Activated CD8-positive, alpha-beta memory T cell treated with anti-CD3 and anti-CD28 coated beads, Interleukin-2, amount 10 ng/mL, durations not matched to agents 7 days and 5 days (primary cell): ENCODE data around the gene CTNNB1. TPM values are rescaled to one million over a fixed set of nuclear protein-coding genes. Genes with fewer than 3 reads are reported as not detected.

ENCODE experiments used
- ATAC-seq: fragments of 150-1000 bp; cut with Tn5 transposase; one replicate; pipeline ENCODE4 v1.10.0; 2021; ENCODE audit warnings: moderate library complexity
- CTCF ChIA-PET: fragments of 350-600 bp; sonication (Branson Sonifier 250); formaldehyde crosslinking; loops from one replicate; lab custom pipeline; 2021; ENCODE audit warnings: antibody characterized with exemption; lab: Charles Lee
- DNase-seq: peaks from one replicate; pipeline ENCODE4 v3.0.0-alpha.2; 2020
- H3K27ac Mint-ChIP-seq: one replicate; pipeline ENCODE4 v1.8.0; 2021; ENCODE audit warnings: mild to moderate bottlenecking, mixed read lengths
- H3K27me3 Mint-ChIP-seq: one replicate; pipeline ENCODE4 v1.8.0; 2021; ENCODE audit warnings: mixed read lengths
- H3K36me3 Mint-ChIP-seq: one replicate; pipeline ENCODE4 v1.8.0; 2021; ENCODE audit warnings: mild to moderate bottlenecking, mixed read lengths
- H3K4me1 Mint-ChIP-seq: one replicate; pipeline ENCODE4 v1.8.0; 2021; ENCODE audit warnings: mixed read lengths
- H3K4me3 Mint-ChIP-seq: one replicate; pipeline ENCODE4 v1.8.0; 2021; ENCODE audit warnings: mild to moderate bottlenecking, moderate library complexity, mixed read lengths
- H3K9me3 Mint-ChIP-seq: one replicate; pipeline ENCODE4 v1.8.0; 2022; ENCODE audit warnings: low read depth, mixed read lengths
- total RNA-seq, 2 experiments: library from RNA; stranded (reverse); gene quantifications; one replicate each; pipeline ENCODE4 v1.2.3, GENCODE V29; 2021

Gene CTNNB1
- 100 to 1,000 TPM; 116 to 214 TPM for total RNA-seq

- DNase-seq: peak; percentile 92
- Mint-ChIP-seq H3K36me3 (peaks cover 7% of the 10 kb centered on the region), H3K4me1 (peaks cover 33% of the 10 kb centered on the region), H3K27me3 (peaks cover 25% of the 10 kb centered on the region), H3K9me3 (no peaks in the 10 kb centered on the region), H3K4me3 (peak within 1 kb of the TSS; percentile 90), H3K27ac (peak within 1 kb of the TSS; percentile 89)
- CTCF ChIA-PET: interaction anchor here (1.0 to 1.2 kb wide), 2 partner anchors 8 to 11 kb away, joined by 3 to 8 read pairs; no protein-coding TSS in a partner anchor
- ATAC-seq: peak; percentile 86
These were observed at the start of gene CTNNB1 for GRCh38 chr3:41198950-41199865. Gene CTNNB1, plus strand, starts transcription at chr3:41199505. Its CDS starts 24,564 bp downstream, at chr3:41224069.

DNA sequence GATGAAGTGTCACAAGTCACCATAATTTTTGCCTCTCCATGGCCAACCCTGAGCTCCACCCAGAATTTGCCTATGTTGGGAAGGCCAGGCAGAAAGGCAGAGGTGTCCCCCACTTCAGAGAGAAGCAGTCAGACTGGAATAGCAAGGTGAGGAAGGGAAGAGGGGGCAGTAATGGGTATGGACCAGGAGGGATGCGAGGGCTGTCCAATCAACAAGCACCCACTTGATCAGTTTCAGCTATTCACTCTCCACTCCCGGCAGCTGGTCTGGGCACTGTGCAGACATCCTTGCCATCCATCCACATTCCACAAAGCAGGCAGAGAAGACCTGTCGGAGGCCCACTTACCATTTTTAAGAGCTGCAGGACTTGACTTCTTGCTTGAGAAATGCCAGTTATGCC is 43.5 kb upstream of the CTNNB1 start:
- H3K36me3 Mint-ChIP-seq: no peaks in the 10 kb centered on the region
- H3K27ac Mint-ChIP-seq: no peak overlapping the region
- peaks cover 2% of the 10 kb centered on the region for H3K9me3 Mint-ChIP-seq
- ATAC-seq (no peak), DNase-seq (no peak)
- CTCF ChIA-PET: no interaction called here
- H3K27me3 Mint-ChIP-seq: no peaks in the 10 kb centered on the region
- H3K4me1 Mint-ChIP-seq: peaks cover 9% of the 10 kb centered on the region
- H3K4me3 Mint-ChIP-seq: no peak overlapping the region

GRCh38 chr3:41158947-41159346 is 40.4 kb upstream of the CTNNB1 start:
- no peak for DNase-seq
- CTCF ChIA-PET: no interaction called here
- H3K4me3 Mint-ChIP-seq: no peak overlapping the region
- ATAC-seq: no peak
- H3K4me1 Mint-ChIP-seq: peaks cover 9% of the 10 kb centered on the region
- no peaks in the 10 kb centered on the region for H3K36me3 Mint-ChIP-seq
- H3K27me3 Mint-ChIP-seq: no peaks in the 10 kb centered on the region
- no peak overlapping the region for H3K27ac Mint-ChIP-seq
- peaks cover 2% of the 10 kb centered on the region for H3K9me3 Mint-ChIP-seq

DNA sequence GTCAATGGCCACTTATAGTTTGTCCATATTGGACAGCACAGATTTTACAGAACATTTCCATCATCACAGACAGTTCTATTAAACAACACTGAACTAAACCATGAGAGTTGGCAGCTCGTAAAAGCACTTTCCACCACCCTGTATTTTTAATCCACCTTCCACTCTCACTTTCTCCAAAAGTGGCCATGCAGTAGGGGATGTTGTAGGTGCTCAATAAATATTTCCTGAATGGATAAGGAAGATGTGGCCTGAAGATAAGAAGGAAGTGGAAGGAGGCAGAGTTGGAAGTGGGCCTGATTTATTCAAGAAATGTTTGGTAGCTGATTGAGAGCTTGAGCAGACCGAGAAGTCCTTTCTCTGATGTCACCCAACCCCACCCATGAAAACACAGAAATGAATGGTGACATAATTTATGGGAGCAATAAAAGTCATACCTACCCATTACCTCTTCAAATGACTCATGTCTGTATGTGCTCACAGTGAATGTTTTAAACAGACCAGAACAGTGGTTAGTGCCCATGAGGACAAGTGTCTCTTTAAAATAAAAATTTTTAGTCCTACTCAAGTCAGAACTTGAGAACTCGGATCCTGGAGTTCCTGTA is 39.6 kb upstream of the CTNNB1 start:
- no peak overlapping the region for H3K27ac Mint-ChIP-seq
- peaks cover 2% of the 10 kb centered on the region for H3K9me3 Mint-ChIP-seq
- CTCF ChIA-PET: no interaction called here
- no peak for ATAC-seq
- DNase-seq: no peak
- H3K4me1 Mint-ChIP-seq: peaks cover 9% of the 10 kb centered on the region
- H3K4me3 Mint-ChIP-seq: no peak overlapping the region
- no peaks in the 10 kb centered on the region for H3K36me3 Mint-ChIP-seq
- H3K27me3 Mint-ChIP-seq: no peaks in the 10 kb centered on the region

GRCh38 chr3:41162541-41162940 is 36.8 kb upstream of the CTNNB1 start:
- H3K27ac Mint-ChIP-seq: no peak overlapping the region
- H3K4me1 Mint-ChIP-seq: peaks cover 15% of the 10 kb centered on the region
- CTCF ChIA-PET: no interaction called here
- no peaks in the 10 kb centered on the region for H3K27me3 Mint-ChIP-seq
- no peaks in the 10 kb centered on the region for H3K36me3 Mint-ChIP-seq
- no peak overlapping the region for H3K4me3 Mint-ChIP-seq
- ATAC-seq: no peak
- DNase-seq: no peak
- peaks cover 2% of the 10 kb centered on the region for H3K9me3 Mint-ChIP-seq

GRCh38 chr3:41163006-41163405 is 36.3 kb upstream of the CTNNB1 start:
- DNase-seq: no peak
- Mint-ChIP-seq H3K4me1 (peaks cover 19% of the 10 kb centered on the region), H3K9me3 (peaks cover 2% of the 10 kb centered on the region), H3K27me3 (no peaks in the 10 kb centered on the region), H3K27ac (no peak overlapping the region), H3K36me3 (no peaks in the 10 kb centered on the region), H3K4me3 (no peak overlapping the region)
- CTCF ChIA-PET: interaction anchor here (0.9 kb wide), 1 partner anchor 583 kb away, joined by 3 read pairs; no protein-coding TSS in a partner anchor
- ATAC-seq: no peak

DNA sequence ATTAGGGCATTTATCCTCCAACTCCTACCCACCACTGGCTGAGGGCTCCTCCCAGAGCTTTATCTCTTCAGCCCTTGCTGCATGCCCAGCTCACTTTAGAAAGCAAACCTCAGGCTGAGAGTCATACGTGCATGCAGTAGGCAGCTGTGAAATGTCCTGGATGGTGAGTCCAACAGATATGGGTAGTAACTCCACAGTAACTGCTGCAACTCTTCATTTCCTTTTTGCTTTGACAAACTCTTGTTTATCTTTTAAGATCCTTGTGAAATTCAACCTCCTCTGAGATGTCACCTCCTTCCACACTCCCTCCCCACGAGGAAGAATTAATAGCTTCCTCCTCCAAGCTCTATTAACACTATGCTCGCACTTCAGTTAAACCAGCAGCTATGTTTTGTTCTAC is 35.9 kb upstream of the CTNNB1 start:
- Mint-ChIP-seq H3K36me3 (no peaks in the 10 kb centered on the region), H3K4me3 (no peak overlapping the region), H3K9me3 (peaks cover 2% of the 10 kb centered on the region), H3K27ac (no peak overlapping the region), H3K27me3 (no peaks in the 10 kb centered on the region), H3K4me1 (peaks cover 23% of the 10 kb centered on the region)
- no peak for ATAC-seq
- CTCF ChIA-PET: interaction anchor here (0.9 kb wide), 1 partner anchor 583 kb away, joined by 3 read pairs; no protein-coding TSS in a partner anchor
- no peak for DNase-seq

DNA sequence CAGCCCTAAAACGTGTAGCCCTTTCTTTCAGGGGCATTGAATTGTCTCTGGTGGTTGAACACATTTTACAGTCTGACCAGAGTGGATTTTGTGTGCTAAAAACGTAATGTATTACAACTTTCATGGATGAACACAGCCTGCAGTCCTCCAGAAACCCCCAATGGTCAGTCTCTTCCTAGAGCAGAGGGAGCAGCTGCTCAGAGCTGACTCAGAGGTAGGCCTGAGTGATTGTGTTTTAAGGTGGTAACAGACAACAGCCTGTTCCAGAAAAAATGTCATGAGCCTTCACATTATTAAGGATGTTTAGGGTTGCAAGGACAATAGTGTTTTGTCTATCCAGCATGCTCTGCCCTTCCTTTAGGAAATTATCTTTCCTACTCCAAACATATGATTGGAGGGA is 34.5 kb upstream of the CTNNB1 start:
- Mint-ChIP-seq H3K9me3 (no peaks in the 10 kb centered on the region), H3K27ac (no peak overlapping the region), H3K4me1 (peaks cover 17% of the 10 kb centered on the region), H3K4me3 (no peak overlapping the region), H3K36me3 (no peaks in the 10 kb centered on the region), H3K27me3 (peaks cover 6% of the 10 kb centered on the region)
- ATAC-seq (no peak), DNase-seq (no peak)
- CTCF ChIA-PET: no interaction called here

DNA sequence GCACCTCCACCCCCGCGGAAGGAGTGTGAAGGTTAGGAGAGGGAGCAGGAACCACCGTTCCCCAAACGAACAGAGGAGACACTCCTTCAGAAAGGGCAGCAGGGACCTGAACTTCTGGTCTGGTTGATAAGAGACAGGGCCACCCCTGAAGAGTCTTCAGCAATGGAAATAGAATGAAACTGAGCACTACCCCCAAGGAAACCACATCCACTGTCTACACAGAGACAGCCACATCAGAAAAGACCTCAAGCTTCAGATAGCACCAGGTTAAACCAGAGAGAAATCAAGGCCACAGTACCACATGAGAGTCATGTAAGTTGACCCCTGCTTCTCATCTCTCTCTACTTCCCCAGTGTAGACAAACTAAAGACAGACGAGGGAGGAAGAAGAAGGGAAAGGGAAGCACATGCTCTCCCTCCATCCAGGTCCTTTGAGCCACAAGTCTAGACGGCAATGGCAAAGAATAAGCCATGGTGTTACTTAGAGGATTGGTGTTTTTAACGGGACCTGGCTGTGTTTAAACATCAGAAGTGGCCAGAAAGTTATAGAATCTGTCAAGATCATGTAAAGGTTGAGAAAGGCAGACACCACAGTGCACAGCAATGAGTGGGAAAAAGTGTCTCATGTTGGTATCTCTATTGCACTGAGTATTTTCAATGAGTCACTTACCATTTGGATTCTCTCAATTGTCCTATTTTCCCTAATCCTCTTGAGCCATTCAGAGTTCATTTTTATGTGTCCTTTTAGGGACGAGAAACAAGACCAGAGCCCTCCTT is 31.4 kb upstream of the CTNNB1 start:
- no peak overlapping the region for H3K27ac Mint-ChIP-seq
- CTCF ChIA-PET: no interaction called here
- DNase-seq (no peak), ATAC-seq (peak; percentile 67)
- H3K27me3 Mint-ChIP-seq: peaks cover 18% of the 10 kb centered on the region
- no peak overlapping the region for H3K4me3 Mint-ChIP-seq
- peaks cover 17% of the 10 kb centered on the region for H3K4me1 Mint-ChIP-seq
- no peaks in the 10 kb centered on the region for H3K36me3 Mint-ChIP-seq
- H3K9me3 Mint-ChIP-seq: no peaks in the 10 kb centered on the region

GRCh38 chr3:41169023-41169422 is 30.3 kb upstream of the CTNNB1 start:
- H3K27me3 Mint-ChIP-seq: peaks cover 21% of the 10 kb centered on the region
- H3K9me3 Mint-ChIP-seq: no peaks in the 10 kb centered on the region
- H3K36me3 Mint-ChIP-seq: no peaks in the 10 kb centered on the region
- no peak for DNase-seq
- CTCF ChIA-PET: no interaction called here
- ATAC-seq: no peak
- no peak overlapping the region for H3K27ac Mint-ChIP-seq
- H3K4me1 Mint-ChIP-seq: peaks cover 17% of the 10 kb centered on the region
- H3K4me3 Mint-ChIP-seq: no peak overlapping the region

DNA sequence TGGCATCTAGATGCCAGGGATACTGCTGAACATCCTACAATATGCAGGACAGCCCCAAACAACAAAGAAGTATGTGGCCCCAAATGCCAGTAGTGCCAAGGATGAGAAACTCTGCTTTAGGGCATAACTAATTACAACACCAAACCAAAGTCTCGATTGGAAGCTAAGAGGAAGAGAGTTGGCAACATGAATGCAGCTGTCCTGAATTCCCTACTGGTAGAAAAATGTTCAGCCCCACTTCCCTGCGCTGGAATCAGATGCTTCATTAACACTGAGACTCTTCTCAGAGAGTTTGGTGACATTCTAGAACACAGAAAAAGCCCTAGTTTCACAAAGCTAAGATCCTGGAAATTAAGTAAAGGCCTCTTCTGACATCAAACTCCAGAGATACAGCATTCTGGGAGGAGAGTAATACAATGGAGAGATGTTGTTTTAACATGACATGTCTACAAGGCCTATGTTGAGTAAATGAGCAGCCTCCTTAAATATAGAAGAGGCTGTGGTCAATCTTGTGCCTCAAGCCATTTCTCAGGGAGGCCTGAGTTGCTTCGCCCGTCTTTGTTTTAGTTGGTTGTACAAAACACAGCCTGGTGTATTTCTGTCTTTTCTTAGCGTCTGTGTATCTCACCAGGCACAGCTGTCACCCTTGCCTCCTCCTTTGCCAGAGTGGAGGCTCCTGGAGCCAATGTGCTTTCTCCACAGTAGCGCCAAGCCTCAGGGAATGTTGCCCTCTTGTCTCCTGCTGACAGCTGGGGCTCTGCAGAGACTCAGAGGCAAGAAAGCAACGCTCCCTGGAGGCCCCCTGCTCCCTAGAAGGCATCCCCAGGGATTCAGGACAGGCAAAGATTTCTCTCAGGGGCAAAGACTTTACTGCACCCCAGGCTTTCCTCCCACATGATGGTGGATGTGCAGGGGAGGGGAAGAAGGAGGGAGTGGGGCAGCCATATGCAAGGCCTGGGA is 25.1 kb upstream of the CTNNB1 start:
- no peak overlapping the region for H3K4me3 Mint-ChIP-seq
- H3K27me3 Mint-ChIP-seq: peaks cover 33% of the 10 kb centered on the region
- no peak for DNase-seq
- no peaks in the 10 kb centered on the region for H3K4me1 Mint-ChIP-seq
- no peak overlapping the region for H3K27ac Mint-ChIP-seq
- H3K36me3 Mint-ChIP-seq: no peaks in the 10 kb centered on the region
- ATAC-seq: no peak
- no peaks in the 10 kb centered on the region for H3K9me3 Mint-ChIP-seq
- CTCF ChIA-PET: no interaction called here

- CTCF ChIA-PET: no interaction called here
- no peak overlapping the region for H3K27ac Mint-ChIP-seq
- no peak overlapping the region for H3K4me3 Mint-ChIP-seq
- no peak for ATAC-seq
- H3K27me3 Mint-ChIP-seq: peaks cover 30% of the 10 kb centered on the region
- H3K4me1 Mint-ChIP-seq: no peaks in the 10 kb centered on the region
- H3K9me3 Mint-ChIP-seq: no peaks in the 10 kb centered on the region
- no peaks in the 10 kb centered on the region for H3K36me3 Mint-ChIP-seq
- DNase-seq: no peak
These were observed 23.9 kb upstream of the CTNNB1 start for GRCh38 chr3:41175365-41175764.
